Activated CD4-positive, alpha-beta T cell treated with anti-CD3 and anti-CD28 coated beads, Interleukin-2, amount 50 U/mL, for 48 hours (primary cell): ENCODE measurements around the gene OSBP.
A peak's percentile ranks its signal among the peaks of the same experiment; 100 is the strongest.

Source experiments
- DNase-seq, 2 experiments: peaks; one replicate each; pipeline ENCODE4 v3.0.0-alpha.2; 2020

OSBP gene

DNA sequence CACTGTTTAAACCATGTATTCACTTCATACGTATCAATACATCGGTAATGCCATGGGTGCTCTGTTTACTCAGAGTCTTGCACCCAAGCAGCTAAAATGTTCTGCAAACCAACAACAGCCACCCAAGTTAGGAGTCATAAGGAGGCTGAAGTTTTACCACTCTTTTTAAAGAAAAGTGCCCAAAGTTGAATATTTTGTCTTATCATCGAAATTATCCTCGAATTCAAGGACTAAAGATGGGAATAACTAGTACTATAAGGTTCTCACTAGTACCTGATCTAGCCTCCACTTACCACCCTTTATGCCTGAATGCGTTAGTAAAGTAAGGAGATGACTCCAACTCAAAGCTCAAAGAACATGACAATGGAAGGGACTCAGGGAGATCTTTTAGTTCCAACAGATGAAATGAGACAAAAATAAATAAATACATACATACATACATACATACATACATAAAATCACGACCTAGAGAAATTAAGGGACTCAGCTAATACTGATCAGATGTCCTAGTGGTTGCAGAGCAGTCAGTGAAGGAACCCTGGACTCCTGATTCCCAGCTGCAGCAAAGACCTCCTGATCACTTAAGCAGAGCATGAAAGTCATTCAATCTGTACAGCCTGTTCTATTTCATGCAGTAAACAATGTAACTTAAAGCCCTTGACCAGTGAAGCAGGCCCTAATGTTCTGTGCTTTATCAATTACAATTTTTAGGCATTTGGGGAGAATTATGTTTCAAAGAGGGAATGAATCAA lies 7.7 kb downstream of the OSBP start:
- no peak for DNase-seq

DNA sequence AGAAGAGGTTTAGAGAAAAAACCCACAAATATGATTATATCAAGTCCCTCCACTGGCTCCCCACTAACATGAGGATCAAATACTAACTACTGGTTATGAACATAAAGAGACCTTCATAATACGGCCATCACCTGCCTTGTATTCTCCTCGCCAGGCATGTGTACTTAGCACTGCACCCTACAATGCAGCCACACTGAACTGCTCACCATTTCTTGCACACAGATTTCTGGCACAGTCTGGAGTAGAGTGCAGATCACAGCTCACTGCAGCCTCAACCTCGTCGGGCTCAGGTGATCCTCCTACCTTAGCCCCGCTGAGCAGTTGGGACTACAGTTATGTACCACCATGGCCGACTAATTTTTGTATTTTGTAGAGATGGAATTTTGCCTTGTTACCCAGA lies 13.1 kb downstream of the OSBP start:
- DNase-seq: no peak

DNA sequence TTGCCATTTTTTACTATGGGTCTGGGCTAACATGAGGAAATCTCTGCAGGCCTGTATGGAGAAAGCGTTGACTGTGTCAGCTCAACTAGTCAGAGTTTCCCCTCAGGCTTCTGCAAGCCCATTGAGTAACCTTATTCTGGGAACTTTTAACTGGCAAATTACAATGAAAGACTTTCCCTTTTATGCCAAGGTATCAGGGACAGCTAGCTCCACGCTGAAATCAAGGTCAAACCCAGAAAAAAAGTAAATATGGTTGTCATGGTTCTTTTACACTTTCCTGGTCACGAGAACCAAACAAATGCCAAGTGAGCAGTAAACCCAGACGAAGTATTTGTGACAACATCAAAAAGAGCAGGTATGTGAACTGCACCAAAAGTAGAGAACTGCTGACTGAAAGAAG lies 13.8 kb downstream of the OSBP start:
- no peak for DNase-seq

DNA sequence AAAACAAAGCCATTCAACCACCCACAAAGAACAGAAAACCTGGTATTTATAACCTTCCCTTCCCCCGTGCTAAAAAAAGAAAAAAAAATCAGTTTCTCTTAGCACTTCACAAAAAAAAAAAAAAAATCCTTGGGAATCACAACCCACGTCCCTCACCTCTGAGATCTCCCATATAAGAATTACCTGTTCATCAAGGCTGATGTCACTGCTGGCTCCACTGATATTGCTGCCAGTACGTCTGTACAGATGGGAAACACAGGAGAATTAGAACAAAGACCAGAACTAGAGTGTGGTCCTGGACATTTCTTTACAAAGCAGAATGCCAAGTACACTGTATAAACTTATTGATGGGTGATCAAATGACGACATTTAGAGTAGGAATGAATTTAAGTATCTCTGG lies 14.9 kb downstream of the OSBP start:
- DNase-seq: no peak

DNA sequence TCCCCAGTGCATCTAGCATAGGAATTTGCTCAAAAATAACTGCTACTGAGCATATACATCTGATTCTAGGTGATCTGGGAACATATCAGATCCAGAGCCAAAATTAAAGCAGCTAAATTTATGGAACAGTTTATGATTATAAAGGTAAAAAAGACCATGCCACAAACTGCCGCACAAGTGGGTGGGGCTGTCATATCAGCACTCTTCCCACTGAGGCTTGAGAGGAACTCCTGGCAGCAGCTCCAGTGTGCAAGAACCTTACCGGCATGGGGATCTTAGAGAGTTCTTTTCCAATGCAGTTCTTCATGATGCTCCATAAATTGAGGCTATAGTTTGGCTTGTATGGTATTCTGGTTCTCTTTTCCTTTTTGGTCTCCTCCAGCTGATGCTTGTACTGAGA lies 15.3 kb downstream of the OSBP start:
- DNase-seq: no peak

DNA sequence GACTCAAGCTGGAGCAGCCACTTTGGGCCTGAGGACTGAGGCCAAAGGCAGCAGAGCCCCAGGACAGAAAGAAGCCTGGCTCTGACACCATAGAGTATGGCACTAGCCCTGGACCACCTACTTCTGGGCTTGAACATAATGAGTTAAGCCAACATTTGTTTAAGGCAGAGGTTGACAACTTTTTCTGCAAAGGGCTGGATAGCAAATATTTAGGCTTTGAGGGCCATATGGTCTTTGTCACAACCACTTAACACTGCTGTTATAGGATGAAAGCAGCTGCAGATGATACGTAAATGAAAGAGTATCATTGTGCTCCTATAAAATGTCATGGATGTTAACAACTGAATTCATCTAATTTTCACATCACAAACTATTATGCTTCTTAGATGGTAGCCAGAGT lies 16.6 kb downstream of the OSBP start:
- no peak for DNase-seq

DNA sequence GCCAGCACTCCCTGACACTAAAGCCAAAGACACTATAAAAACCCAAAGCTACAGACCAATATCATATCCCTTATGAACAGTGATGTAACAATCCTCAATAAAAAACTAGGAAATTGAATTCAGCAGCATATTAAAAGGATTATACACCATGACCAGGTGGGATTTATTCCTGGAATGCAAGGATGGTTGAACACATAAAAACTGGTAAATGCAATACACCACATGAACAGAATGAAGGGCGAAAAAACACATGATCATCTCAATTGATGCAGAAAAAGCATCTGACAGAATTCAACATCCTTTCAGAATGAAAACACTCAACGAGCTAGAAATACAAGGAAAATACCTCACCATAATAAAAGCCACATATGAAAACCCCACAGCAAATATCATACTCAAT lies 31.3 kb downstream of the OSBP start:
- DNase-seq: no peak

DNA sequence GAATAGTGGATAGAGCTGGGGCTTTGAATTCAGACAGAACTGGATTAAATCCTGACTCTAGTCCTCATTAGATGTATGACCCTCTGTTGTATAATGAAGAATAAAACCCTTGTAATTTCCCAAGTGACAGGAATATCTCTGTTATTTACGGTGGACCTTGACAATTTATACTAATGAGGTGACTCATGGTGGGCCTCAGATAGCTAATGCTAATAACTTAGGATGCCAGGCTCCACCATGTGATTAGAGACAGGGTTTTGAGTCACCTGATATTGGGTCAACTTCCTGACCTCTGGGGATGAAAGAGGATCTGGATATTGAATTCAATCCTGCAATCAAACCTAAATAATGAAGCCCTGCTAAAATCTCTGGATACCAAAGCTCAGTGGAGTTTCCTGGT lies 33.6 kb downstream of the OSBP start:
- no peak for DNase-seq

DNA sequence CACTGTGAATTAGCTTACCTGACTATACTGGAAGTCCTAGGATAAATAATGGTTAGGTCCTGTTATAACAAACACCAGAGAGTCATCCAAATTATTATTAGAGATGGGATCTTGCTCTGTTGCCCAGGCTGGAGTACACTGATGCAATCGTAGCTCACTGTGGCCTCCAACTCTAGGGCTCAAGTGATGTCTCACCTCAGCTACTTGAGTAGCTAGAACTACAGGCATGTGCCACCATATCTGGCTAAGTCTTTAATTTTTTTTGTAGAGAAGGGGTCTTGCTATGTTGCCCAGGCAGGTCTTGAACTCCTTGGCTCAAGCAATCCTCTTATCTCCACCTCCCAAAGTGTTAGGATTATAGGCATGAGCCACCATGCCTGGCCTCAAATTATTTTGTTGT lies 37.2 kb downstream of the OSBP start:
- no peak for DNase-seq

DNA sequence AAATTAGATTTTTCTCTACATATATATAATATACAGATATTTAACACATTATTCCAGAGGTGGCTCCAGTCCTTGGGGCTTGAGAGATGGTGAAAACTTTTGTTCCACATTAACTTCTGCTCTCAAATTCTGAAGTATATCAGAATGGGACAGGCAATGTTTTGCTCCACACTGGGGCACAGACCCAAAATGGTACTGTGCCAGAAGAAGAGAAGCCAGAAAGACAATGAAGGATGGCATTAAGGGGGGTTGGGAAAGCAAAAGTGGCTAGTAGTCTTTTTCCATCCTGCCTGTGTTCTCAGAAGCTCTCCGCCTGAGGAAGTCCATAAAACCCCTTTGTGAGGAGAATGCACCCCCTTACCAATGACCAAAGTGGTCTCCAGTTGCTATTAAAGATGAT lies 40.1 kb downstream of the OSBP start:
- DNase-seq: no peak

DNA sequence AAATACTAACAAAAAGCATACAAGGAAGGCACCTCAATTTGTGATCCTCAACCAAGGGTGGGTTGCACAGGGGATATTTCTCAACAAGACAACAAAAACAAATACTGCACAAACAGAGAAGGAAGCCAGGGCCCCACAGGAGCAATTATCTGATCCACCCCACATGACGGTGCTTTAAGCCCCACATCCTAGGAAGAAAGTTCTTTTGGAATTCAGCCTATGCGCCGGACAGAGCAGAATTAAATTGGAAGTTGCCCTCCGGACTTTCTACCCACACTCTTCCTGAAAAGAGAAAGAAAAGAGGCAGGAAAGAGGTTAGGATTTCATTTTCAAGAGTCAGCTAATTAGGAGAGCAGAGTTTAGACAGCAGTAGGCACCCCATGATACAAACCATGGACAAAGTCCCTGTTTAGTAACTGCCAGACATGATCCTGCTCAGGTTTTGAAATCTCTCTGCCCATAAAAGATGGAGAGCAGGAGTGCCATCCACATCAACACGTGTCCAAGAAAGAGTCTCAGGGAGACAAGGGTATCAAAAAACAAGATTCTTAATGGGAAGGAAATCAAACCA lies 40.6 kb downstream of the OSBP start:
- DNase-seq: no peak

DNA sequence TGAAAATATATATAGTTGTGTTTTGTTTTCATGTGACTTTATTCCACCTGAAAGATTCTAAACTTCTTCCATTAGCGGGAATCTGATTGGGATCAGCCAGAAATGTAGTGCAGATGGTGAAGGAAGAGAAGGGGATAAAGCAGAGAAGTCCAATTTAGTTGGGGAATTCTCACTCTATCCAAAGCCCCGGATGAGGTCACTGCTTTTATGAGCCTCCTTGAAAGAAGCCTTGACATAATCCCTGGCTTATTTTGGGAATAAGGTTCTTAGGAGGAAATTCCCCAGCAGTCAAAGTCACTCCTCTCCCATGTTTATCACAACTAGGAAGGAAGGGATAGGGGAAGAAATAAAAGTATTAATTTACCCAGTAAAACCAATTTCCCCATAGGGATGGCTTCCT lies 41.1 kb downstream of the OSBP start:
- DNase-seq: no peak

DNA sequence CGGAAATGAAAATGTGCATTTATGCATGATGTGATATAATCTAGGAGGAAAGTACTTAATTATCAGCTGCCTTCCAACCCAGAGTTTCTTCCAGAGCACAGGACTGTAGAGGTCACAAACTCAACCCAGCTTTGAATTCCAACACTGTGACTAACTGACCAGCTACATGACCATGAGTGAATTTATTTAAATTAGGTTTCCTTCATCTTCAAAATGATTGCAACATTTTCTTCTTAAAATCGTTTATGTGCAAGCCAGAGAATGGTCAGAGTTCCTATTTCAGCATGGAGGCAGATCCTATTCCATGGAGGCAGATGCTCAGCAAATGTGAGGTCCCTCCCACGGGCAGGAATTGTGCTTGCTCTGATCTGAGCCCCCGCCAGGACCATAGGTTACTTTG lies 42.4 kb downstream of the OSBP start:
- DNase-seq: no peak

DNA sequence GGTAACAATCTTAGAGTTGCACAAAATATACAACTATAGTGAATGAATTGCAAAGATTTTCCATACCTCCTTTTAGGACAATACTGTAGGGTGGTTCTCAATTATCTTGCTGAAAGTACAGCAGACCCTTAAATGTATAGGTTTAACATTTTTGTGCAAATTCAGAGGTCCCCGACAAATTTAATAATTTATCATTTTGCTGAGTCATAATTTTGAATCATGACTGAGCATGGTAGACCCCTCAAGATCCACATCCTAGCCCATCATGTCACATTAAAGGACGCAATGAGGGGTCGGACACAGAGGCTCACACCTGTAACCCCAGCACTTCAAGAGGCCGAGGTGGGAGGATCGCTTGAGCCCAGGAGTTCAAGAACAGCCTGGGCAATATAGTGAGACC lies 43.5 kb downstream of the OSBP start:
- no peak for DNase-seq

DNA sequence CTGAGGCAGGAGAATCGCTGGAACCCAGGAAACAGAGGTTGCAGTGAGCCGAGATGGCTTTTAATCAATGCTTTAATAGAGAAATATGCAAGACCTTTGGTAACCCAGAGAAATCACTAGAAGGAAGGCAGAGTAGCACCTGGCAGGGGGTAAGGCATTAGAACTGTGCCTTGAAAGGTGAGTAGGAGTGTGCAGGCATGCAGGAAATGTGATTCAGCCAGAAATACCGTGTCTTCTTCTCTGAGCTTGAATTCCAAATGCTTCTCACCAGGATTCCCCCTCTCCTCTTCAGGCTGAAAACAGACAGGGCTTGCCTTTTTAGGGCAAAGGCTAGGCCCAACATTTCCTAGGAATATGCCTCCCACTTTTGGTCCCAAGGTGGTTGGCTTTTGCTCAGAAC lies 53.3 kb downstream of the OSBP start:
- no peak for DNase-seq

DNA sequence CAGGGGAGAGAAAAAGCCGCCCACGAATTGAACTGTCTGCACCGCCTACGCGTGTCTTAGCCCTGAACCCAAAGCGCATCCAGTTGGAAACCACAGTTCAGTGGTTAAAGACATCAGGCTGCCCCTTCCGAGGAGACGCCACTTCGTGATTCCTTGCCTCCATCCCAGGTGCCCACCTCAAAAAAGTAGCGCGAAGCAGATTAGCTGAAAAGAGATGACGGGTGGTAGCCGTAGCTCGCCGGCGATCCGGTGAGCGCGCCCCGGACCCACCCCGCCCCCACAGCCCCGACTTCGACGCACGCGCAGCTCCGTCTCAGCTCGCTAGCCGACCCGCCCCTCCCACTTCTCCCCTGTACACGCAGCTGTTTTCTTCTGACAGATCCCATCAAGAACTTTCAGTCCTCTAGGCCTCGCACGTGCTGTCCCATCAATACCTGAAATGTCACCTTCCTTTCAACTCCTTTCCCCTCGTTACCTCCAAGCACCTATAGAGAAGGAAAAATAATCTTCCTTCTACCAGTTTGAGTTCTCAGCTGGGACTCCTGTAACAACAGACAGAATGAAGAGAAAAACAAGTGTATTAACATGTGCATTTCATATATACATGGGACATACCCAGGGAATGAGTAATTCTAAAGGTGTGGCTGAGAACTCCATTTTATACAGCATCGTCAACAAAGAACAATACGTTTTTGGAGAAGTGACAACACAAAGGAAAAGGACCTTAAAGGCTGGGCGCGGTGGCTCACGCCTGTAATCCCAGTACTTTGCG lies 54.7 kb downstream of the OSBP start:
- DNase-seq: peak; percentile 87 to 88

DNA sequence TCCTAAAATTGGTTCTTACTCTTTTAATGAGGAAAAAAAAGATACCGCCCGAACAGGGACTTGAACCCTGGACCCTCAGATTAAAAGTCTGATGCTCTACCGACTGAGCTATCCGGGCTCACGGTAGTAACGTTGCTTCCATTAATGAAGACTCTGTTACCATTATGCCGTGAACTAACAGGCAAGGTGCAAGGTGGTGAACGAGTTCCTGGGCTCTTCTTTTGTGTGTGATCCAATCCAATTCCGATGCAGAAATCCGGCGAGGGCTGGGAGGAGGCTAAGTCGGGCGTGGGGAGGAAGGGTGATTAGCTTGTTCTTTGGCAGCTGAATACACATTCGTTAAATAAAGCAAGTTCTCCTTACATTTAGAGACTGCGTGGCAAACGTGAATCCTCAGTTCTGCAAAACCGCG lies 55.3 kb downstream of the OSBP start:
- DNase-seq: peak; percentile 76 to 81

DNA sequence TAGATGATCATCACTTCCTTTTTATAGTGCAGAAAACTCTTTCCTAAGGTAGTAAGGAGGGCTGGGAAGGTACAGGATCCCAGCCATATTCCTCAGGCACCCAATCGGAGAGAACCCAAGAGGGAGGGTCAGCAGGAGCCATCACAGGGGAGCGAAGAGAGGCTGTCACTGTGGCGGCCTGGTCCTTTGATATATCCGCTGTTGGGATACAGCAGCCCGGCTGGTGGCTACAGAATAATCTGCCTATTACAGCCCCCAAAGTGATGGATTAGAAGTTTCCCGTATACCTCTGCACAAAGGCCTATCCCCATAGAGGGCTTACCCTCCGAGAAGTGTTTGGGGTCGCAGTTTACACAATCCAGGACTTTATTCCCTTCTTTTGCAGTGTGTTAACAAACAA lies 55.7 kb downstream of the OSBP start:
- DNase-seq: no peak

DNA sequence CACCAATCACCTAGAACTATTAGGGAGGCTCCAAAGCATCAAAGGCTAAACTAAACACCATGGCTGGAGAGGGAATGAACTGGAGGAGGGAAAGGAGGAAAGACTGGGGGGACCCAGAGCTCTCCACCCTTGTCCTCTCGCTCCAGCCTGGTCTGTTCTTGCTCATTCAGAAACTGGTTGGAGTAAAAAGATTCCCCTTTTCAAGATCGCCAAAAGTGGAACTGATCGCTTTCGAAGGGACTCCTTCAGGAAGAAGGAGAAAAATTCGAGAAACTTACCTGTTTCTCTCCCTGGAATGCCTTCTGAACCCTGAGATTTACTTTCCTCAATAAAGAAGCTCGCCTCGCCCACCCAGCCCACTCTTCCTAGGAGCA lies 57.3 kb downstream of the OSBP start:
- no peak for DNase-seq

DNA sequence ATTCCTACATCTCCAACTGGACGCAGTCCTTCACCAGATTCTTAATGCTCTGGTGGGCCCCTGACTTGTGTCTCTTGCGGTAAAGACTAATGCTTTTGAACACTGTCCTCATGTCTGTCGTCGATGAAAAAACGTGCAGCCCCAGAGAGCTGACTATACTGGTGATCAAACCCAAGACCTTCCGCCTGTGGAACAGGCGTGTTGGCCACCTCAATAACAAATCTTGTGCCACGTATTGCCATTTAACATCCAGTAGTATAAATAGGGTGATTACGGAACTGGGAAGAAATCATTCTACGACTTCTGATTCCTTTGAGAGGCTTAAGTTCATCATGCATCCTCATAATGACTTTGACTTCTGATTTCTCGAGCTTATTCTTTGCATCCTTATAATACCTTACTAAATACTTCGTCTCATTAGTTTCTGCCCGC lies 58.6 kb downstream of the OSBP start:
- DNase-seq: no peak

DNA sequence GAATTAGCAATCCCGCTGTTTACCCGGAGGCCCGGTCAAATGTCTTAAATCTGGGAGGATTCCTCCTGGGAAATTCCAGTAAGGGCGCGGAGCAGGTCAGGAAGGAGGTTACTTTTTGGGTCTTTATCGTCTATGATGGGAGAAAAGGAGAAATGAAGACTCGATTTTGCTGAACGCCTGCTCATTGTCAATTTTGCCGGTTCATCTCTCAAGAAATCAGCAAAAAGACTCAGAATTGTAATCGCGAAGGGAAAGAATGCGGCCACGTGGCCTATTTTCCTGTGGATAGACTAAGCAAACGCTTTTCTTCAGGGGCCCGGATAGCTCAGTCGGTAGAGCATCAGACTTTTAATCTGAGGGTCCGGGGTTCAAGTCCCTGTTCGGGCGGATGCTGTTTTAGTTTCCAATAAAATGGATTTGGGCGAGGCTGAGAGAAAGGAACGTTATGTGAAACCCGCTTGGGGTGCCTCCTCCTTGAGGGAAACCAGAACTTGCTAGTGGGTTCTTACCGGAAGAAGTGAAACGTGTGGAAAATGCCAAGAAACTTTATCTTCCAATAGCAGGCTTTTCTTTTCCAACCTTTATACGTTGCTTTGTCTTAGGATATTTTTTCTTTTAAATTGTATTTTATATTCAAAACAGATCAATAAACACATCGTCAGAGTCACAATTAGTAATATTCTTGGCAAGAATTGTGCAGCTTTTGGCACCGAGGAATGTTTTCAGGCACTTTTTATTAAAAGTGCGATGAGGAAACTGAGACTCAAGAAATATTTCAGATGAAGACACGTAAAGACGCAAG lies 59.3 kb downstream of the OSBP start:
- peak; percentile 84 to 89 for DNase-seq

DNA sequence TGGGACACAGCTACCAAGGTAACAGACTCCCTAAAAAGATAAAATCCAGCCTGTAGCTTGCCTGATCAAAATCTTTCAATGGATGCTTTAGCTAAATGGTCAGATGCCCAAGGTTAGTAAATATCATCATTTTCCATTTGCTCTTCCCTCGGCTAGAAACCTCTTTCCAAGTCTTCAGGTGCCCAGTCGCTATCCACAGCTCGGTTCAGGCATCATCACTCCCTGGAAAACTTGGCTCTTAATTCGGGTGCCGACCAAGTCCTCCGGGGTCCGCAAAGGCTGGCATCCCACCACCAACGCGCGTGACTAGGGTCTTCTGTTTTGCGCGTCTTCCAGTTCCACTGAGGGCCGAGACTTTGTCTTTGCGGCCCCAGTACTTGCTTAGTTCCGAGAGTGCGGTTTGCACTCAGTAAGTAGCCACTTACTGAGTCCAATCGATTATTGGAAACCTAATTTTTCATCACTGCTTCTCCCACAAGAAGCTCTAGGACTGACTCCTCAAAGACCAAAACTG lies 59.9 kb downstream of the OSBP start:
- DNase-seq: no peak

DNA sequence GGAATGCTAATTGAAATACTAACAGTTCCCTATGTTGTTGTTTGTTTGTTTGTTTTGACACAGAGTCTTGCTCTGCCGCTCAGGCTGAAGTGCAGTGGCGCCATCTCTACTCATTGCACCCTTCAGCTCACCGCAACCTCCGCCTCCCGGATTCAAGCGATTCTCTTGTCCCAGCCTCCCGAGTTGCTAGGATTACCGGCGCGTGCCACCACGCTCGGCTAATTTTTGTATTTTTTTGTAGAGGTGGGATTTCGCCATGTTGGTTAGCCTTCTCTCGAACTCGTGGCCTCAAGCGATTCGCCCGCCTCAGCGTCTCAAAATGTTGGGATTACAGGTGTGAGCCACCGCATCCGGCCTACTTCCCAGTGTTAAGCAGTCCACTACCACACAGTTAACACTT lies 62.3 kb downstream of the OSBP start:
- DNase-seq: no peak
